Ishikawa (cell line): ENCODE data around the gene VPS35L.

Source experiments
- CEBPB ChIP-seq: IDR thresholded peaks from 2 replicates; pipeline ENCODE4 v1.6.1; 2012
- CREB1 ChIP-seq: IDR thresholded peaks from 2 replicates; pipeline ENCODE4 v1.6.1; 2012; ENCODE audit warnings: low read depth
- EGR1 ChIP-seq: IDR thresholded peaks from 2 replicates; pipeline ENCODE4 v1.6.1; 2012
- EP300 ChIP-seq: IDR thresholded peaks from 2 replicates; pipeline ENCODE4 v1.6.1; 2012; ENCODE audit warnings: borderline replicate concordance
- FOXM1 ChIP-seq: IDR thresholded peaks from 2 replicates; pipeline ENCODE4 v1.6.1; 2012; ENCODE audit warnings: low read depth, borderline replicate concordance
- MAX ChIP-seq: IDR thresholded peaks from 2 replicates; pipeline ENCODE4 v1.6.1; 2012
- NFIC ChIP-seq: IDR thresholded peaks from 2 replicates; pipeline ENCODE4 v1.6.1; 2012
- RAD21 ChIP-seq: IDR thresholded peaks from 2 replicates; pipeline ENCODE4 v1.6.1; 2012; ENCODE audit warnings: low read depth
- REST ChIP-seq: IDR thresholded peaks from 2 replicates; pipeline ENCODE4 v1.6.1; 2012; ENCODE audit warnings: low read depth, mild to moderate bottlenecking
- TAF1 ChIP-seq: IDR thresholded peaks from 2 replicates; pipeline ENCODE4 v1.6.1; 2012; ENCODE audit warnings: low read depth, mild to moderate bottlenecking
- TCF12 ChIP-seq: IDR thresholded peaks from 2 replicates; pipeline ENCODE4 v1.6.1; 2012; ENCODE audit warnings: low read depth
- TEAD4 ChIP-seq: IDR thresholded peaks from 2 replicates; pipeline ENCODE4 v1.6.1; 2012
- USF1 ChIP-seq: IDR thresholded peaks from 2 replicates; pipeline ENCODE4 v1.6.1; 2012
- YY1 ChIP-seq: IDR thresholded peaks from 2 replicates; pipeline ENCODE4 v1.6.1; 2012; ENCODE audit warnings: low read depth
- ZBTB7A ChIP-seq: IDR thresholded peaks from 2 replicates; pipeline ENCODE4 v1.6.1; 2012; ENCODE audit warnings: low read depth

Gene VPS35L

GRCh38 chr16:19743816-19744159 is 188.3 kb downstream of the VPS35L start:
- TF ChIP-seq USF1 (no peak), ZBTB7A (no peak), FOXM1 (no peak), TEAD4 (no peak), EGR1 (no peak), CREB1 (no peak), YY1 (no peak), REST (no peak), NFIC (no peak), RAD21 (no peak), TCF12 (no peak), MAX (no peak), CEBPB (no peak), TAF1 (no peak), EP300 (no peak)

GRCh38 chr16:19744670-19745069 is 189.2 kb downstream of the VPS35L start:
- no peak for TF ChIP-seq MAX
- TF ChIP-seq CEBPB, result no peak
- no peak for TF ChIP-seq NFIC
- TF ChIP-seq USF1, result no peak
- TF ChIP-seq EP300, result no peak
- TF ChIP-seq ZBTB7A, result no peak
- no peak for TF ChIP-seq CREB1
- TF ChIP-seq RAD21, result no peak
- no peak for TF ChIP-seq REST

- TF ChIP-seq FOXM1, result no peak
- TF ChIP-seq RAD21, result no peak
- TF ChIP-seq TAF1, result no peak
- TF ChIP-seq TEAD4, result no peak
- no peak for TF ChIP-seq MAX
- TF ChIP-seq TCF12, result no peak
- TF ChIP-seq EP300, result no peak
- TF ChIP-seq USF1, result no peak
- TF ChIP-seq CEBPB, result no peak
- no peak for TF ChIP-seq CREB1
- TF ChIP-seq ZBTB7A, result no peak
- no peak for TF ChIP-seq REST
- no peak for TF ChIP-seq EGR1
- TF ChIP-seq YY1, result no peak
- TF ChIP-seq NFIC, result no peak
Observed at GRCh38 chr16:19745286-19746010, 189.9 kb downstream of the VPS35L start.

GRCh38 chr16:19746561-19746960 is 191.1 kb downstream of the VPS35L start:
- no peak for TF ChIP-seq TCF12
- no peak for TF ChIP-seq FOXM1
- TF ChIP-seq NFIC, result no peak
- TF ChIP-seq CREB1, result no peak
- no peak for TF ChIP-seq TAF1
- TF ChIP-seq USF1, result no peak
- TF ChIP-seq RAD21, result no peak
- TF ChIP-seq TEAD4, result no peak
- no peak for TF ChIP-seq YY1
- no peak for TF ChIP-seq MAX
